EL (cell line): ENCODE data around the gene CCDC91.
"Not testable (repeated sequence)": the region's sequence is repeated elsewhere in the genome, so short reads cannot be mapped to it uniquely, and the experiment has no call there.

Experiments used
- DNase-seq: peaks from one replicate; pipeline ENCODE4 v3.0.0-alpha.2; 2016

The CCDC91 gene

DNA sequence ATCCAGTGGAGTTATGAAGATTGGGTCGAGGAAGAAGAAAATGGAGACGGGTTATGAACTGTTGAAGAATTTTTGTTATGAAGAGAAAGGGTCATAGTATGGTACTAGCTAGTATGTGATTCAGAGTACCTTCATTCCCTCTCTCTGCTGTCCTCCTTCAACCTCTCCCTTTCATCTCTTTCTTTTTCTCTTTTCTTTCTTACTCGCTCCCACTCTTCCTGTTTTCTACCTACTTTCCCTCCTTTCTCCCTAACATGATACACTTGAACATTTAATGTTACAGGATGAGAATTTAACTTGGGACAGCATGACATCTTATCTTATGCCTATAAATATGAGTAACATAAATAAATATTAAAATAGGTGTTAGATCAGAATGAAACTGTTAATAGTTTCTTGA is 112.9 kb downstream of the CCDC91 start:
- no peak for DNase-seq

- DNase-seq = no peak
Observed at GRCh38 chr12:28306535-28306934, 116.3 kb downstream of the CCDC91 start.

- DNase-seq = no peak
Observed at GRCh38 chr12:28308891-28309290, 118.6 kb downstream of the CCDC91 start.

DNA sequence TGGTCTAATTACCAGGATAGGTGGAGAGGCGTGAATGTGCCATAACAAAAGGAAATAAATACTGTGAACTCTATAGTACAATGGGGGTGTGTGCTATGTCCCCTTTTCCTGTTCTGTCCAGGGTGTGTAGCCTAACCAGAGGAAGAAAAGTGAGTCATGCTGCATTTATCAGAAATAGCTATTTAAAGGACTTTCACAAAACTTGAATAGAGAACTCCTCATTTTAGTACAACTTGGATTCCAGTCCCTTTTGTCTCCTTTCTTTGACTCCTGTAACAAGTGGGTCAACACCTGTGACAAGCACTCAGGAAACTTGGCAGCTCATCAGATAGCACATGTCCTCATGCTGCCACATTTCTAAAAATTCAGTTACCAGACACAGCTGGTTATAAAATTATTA is 123.4 kb downstream of the CCDC91 start:
- peak; percentile 39 for DNase-seq

- no peak for DNase-seq
Observed at GRCh38 chr12:28316049-28316448, 125.8 kb downstream of the CCDC91 start.

DNA sequence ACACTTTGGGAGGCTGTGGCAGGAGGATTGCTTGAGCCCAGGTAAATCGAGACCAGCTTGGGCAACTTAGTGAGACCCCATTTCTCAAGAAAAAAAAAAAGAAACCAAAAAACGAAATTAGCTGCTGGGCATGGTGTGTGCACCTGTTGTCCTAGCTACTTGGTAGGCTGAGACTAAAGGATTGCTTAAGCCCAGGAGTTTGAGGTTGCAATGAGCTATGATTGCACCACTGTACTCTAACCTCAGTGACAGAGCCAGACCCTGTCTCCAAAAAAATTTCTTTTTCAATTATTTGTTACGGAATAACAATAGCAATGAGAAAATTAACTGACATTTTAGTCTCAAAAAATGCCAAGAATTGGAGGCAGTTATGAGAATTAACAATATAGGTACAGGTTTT is 128.0 kb downstream of the CCDC91 start:
- DNase-seq = no peak

DNA sequence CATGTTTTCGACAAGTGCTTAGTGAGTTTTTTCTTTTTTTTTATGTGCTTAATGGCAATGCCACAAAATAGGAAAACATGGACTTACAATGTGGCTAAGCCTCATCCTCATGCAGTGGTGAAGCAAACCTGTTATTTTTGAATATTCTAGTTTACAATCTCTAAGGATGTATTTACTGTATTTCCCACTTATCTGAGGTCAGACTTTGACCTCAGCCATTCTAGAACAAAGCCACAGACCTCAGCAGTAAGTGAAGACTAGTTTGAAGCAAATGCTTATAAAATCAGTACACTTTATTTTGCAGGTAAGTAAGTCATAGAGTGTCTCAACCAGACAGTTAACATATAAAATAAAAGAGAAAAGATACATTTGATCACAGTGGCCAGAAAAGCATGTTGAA is 130.1 kb downstream of the CCDC91 start:
- DNase-seq = no peak

GRCh38 chr12:28327722-28328121 is 137.5 kb downstream of the CCDC91 start:
- DNase-seq = no peak

GRCh38 chr12:28328967-28329366 is 138.7 kb downstream of the CCDC91 start:
- DNase-seq = no peak

GRCh38 chr12:28329727-28330126 is 139.5 kb downstream of the CCDC91 start:
- DNase-seq = not testable (repeated sequence)

- not testable (repeated sequence) for DNase-seq
Observed at GRCh38 chr12:28330232-28330631, 140.0 kb downstream of the CCDC91 start.

DNA sequence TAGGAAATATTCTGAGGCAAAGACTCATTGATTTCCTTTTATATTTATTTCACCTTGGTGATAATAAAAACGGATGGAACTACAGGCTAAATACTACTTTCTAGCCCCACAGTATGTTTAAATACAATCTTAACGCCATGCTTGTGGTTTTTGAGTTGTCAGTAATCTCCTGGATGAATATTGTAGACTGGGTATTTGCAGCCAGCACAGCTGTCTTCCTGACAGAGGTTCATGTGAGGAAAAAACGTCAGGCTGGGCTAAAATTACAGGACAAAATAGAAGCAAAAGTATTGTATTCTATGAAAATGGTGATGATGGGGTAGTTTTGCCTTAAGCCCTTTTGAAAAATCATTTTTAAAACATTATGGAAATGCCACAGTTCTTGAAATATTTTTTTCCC is 140.9 kb downstream of the CCDC91 start:
- no peak for DNase-seq

GRCh38 chr12:28340261-28341045 is 150.2 kb downstream of the CCDC91 start:
- DNase-seq = peak; percentile 36

GRCh38 chr12:28343713-28344112 is 153.5 kb downstream of the CCDC91 start:
- DNase-seq = no peak

DNA sequence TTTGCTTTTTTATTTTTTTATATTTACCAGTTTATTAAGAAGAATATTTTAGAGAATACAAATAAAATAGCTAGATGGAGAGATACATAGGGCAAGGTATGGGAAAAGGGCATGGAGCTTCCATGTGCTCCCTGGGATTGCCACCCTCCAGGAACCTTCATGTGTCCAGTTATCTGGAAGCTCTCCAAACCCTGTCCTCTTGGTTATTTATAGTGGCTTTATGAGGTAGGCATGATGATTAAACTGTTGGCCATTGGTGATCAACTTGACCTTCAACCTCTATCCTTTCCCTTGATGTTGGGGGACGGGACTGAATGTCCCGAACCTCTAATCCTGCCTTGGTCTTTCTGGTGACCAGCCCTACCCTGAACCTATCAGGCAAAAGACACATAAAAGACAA is 156.3 kb downstream of the CCDC91 start:
- DNase-seq = no peak

DNA sequence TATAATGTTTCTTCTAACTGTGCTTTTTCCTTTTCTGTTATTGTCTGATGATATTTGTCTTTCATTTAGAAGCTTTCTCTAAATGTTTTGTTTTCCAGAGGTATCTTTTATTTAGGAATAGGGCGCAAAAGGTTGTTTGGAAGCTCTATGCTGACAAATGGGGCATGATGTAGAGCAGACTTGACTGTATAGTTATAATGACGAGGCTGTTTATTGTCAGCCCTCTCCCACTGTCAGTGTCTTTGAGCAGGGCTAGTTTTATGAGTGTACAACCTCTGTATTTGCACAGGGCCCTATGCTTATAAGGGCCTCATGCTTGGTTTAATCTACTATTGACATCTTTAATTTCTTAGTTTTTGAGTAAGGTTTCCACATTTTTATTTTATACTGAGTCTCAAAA is 158.9 kb downstream of the CCDC91 start:
- DNase-seq = no peak

- DNase-seq = no peak
Observed at GRCh38 chr12:28350502-28350901, 160.2 kb downstream of the CCDC91 start.

GRCh38 chr12:28351414-28351813 is 161.2 kb downstream of the CCDC91 start:
- DNase-seq = no peak

DNA sequence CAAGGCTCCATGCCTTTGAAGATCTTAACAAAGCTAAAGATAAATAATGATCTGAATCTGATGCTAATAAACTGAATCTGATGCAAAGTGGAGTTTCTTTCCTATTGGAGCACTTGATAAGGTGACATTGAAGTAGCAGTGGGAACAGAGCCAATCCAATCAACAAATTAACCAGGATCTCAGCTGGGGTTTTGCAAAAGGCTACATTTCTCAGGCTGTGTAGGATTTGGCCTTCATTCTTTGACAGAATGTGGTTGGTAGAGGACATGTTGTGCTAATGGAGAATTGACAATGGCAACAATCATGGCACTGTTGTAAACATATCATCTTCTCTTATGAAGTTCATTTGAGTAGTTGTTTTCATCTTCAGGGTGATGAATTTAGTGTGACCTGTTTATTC is 164.9 kb downstream of the CCDC91 start:
- DNase-seq = no peak

- DNase-seq = no peak
Observed at GRCh38 chr12:28360253-28360652, 170.0 kb downstream of the CCDC91 start.

DNA sequence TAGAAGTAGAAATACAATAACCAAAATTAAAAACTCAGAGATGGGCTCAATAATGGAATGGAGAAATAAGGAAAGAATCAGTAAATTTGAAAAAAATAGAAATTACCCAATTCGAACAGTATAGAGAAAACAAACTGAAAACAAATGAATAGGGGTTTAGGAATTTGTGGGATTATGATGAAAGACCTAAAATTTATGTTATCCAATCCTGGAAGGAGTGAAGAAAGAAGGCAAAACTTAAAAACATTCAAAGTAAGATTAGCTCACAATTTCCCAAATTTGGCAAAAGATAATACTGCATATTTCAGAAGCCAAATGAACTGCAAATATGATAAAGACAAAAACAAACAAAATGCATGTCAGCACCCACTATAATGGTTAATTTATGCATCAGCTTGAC is 177.1 kb downstream of the CCDC91 start:
- no peak for DNase-seq

GRCh38 chr12:28367993-28368392 is 177.7 kb downstream of the CCDC91 start:
- no peak for DNase-seq

DNA sequence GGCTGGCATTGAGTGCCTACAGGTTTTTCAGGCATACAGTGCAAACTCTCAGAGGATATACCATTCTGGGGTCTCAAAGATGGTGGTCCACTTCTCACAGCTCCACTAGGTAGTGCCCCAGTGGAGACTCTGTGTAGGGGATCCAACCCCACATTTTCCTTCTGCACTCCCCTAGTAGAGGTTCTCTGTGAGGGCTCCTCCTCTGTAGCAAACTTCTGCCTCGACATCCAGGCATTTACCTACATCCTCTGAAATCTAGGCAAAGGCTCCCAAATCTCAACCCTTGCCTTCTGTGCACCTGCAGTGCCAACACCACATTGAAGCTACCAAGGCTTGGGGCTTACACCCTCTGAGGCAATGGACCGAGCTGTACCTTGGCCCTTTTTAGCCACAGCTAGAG is 179.2 kb downstream of the CCDC91 start:
- no peak for DNase-seq

DNA sequence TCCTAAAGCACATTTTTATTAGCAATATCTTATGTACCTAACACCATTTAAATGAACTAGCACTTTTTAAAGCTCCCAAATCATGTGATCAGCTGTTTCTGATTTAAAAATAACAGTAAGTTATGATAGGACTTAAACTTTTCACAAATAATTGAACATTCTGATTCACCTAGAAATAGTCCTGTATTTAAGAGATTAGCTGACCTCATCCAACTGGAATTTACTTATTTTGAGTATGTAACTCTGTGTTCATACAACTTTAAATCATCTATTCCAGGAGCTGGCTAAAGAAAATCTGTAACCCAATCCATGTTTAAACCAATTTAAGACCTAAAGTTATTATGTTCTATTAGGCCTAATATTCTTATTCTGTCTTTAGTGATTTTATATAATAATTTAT is 184.3 kb downstream of the CCDC91 start:
- DNase-seq = peak; percentile 29

GRCh38 chr12:28378736-28379135 is 188.5 kb downstream of the CCDC91 start:
- peak; percentile 4 for DNase-seq
